Measurements from ENCODE around the gene PIGK. TPM values are rescaled to one million over a fixed set of nuclear protein-coding genes. Genes with fewer than 3 reads are reported as not detected.
"Not testable (repeated sequence)": the region's sequence is repeated elsewhere in the genome, so short reads cannot be mapped to it uniquely, and the experiment has no call there.

PIGK gene
- total RNA-seq, 2 donors from 2014 or later: 5.9 to 9.9 TPM

- no peak overlapping the region for H3K27ac ChIP-seq
- no peak overlapping the region for H3K4me3 ChIP-seq
- intact Hi-C loops (cut with DNase I): no loop called here
- H3K36me3 ChIP-seq (replicated peaks in 1 of 2; ENCODE audit: insufficient read depth in 1 of 2, low read depth in 2 of 2): peaks cover 0 to 2% of the 10 kb centered on the region in 2 donors
- no peaks in the 10 kb centered on the region for H3K4me1 ChIP-seq
- no peaks in the 10 kb centered on the region for H3K27me3 ChIP-seq
- 83 to 87% methylated on average over 5 of the region's 5 CpGs for WGBS, 2 donors
- no peak for ATAC-seq
- TF ChIP-seq, protein P1, sequence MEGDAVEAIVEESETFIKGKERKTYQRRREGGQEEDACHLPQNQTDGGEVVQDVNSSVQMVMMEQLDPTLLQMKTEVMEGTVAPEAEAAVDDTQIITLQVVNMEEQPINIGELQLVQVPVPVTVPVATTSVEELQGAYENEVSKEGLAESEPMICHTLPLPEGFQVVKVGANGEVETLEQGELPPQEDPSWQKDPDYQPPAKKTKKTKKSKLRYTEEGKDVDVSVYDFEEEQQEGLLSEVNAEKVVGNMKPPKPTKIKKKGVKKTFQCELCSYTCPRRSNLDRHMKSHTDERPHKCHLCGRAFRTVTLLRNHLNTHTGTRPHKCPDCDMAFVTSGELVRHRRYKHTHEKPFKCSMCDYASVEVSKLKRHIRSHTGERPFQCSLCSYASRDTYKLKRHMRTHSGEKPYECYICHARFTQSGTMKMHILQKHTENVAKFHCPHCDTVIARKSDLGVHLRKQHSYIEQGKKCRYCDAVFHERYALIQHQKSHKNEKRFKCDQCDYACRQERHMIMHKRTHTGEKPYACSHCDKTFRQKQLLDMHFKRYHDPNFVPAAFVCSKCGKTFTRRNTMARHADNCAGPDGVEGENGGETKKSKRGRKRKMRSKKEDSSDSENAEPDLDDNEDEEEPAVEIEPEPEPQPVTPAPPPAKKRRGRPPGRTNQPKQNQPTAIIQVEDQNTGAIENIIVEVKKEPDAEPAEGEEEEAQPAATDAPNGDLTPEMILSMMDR (IDR thresholded peaks at IDR 0.05): no peak
- no peak for TF ChIP-seq POLR2A (IDR thresholded peaks at IDR 0.05)
- H3K9me3 ChIP-seq: no peaks in the 10 kb centered on the region
- no peak for DNase-seq
These were observed 54.7 kb downstream of the PIGK start for GRCh38 chr1:77164434-77164944.

- ATAC-seq; H3K9me3 ChIP-seq; H3K4me1 ChIP-seq; DNase-seq; H3K36me3 ChIP-seq (replicated peaks in 1 of 2; ENCODE audit: insufficient read depth in 1 of 2, low read depth in 2 of 2); H3K4me3 ChIP-seq; H3K27ac ChIP-seq; H3K27me3 ChIP-seq: not testable (repeated sequence)
- 93 to 94% methylated on average over 3 of the region's 3 CpGs for WGBS, 2 donors
- intact Hi-C loops (cut with DNase I): loop anchor here (10.0 kb wide), 1 partner anchor 375 kb away; no protein-coding TSS in a partner anchor
These were observed 59.5 kb downstream of the PIGK start for GRCh38 chr1:77159706-77160105.

GRCh38 chr1:77156214-77156613 lies 63.0 kb downstream of the PIGK start:
- H3K27me3 ChIP-seq: no peaks in the 10 kb centered on the region
- ATAC-seq (no peak), DNase-seq (no peak)
- H3K27ac ChIP-seq: no peak overlapping the region
- H3K4me3 ChIP-seq: no peak overlapping the region
- no peaks in the 10 kb centered on the region for H3K36me3 ChIP-seq (replicated peaks in 1 of 2; ENCODE audit: insufficient read depth in 1 of 2, low read depth in 2 of 2)
- TF ChIP-seq, protein P1 (IDR thresholded peaks at IDR 0.05): no peak
- no peak for TF ChIP-seq POLR2A (IDR thresholded peaks at IDR 0.05)
- H3K4me1 ChIP-seq: no peaks in the 10 kb centered on the region
- intact Hi-C loops (cut with DNase I): loop anchor here (10.0 kb wide), 1 partner anchor 379 kb away; no protein-coding TSS in a partner anchor
- H3K9me3 ChIP-seq: no peaks in the 10 kb centered on the region

- intact Hi-C loops (cut with DNase I): no loop called here
- Histone ChIP-seq H3K4me3 (no peak overlapping the region), H3K27me3 (no peaks in the 10 kb centered on the region), H3K27ac (no peak overlapping the region), H3K4me1 (no peaks in the 10 kb centered on the region), H3K9me3 (no peaks in the 10 kb centered on the region), H3K36me3 (replicated peaks in 1 of 2; ENCODE audit: insufficient read depth in 1 of 2, low read depth in 2 of 2) (no peaks in the 10 kb centered on the region)
- TF ChIP-seq, protein P1 (IDR thresholded peaks at IDR 0.05): no peak
- no peak for TF ChIP-seq POLR2A (IDR thresholded peaks at IDR 0.05)
- no peak for DNase-seq
- 92 to 93% methylated on average over 5 of the region's 5 CpGs for WGBS, 2 donors
- ATAC-seq: no peak
These were observed 73.0 kb downstream of the PIGK start for GRCh38 chr1:77146270-77146669.

DNA sequence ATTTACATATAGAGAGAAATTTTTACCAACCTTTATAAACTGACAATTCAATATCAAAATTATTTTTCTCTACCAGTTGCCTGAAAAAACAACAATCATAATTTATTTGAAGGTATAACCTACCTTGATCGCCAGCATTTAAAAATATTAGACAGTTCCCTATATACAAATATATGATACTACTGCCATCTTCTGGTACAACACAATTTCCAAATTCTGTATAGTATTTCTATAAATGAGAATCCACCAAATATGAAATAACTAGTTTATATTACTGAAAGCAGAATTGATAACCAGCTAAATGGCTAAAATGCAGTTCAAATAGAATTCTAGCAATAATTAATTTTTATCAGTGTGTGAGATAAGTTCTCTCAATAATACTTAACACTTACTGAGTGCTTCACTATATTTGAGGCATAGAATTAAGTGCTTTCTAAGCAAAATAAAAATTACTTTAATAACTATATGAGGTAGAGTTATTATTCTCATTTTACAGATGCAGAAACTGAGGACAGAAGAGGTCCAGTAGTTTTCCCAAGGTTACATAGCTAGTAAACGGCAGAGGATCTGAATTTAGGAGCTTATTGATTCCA lies 75.6 kb downstream of the PIGK start:
- Histone ChIP-seq H3K4me1 (no peaks in the 10 kb centered on the region), H3K27ac (no peak overlapping the region), H3K36me3 (replicated peaks in 1 of 2; ENCODE audit: insufficient read depth in 1 of 2, low read depth in 2 of 2) (no peaks in the 10 kb centered on the region), H3K27me3 (no peaks in the 10 kb centered on the region), H3K4me3 (no peak overlapping the region), H3K9me3 (no peaks in the 10 kb centered on the region)
- no peak for DNase-seq
- ATAC-seq: no peak
- TF ChIP-seq POLR2A (IDR thresholded peaks at IDR 0.05): no peak
- TF ChIP-seq, protein P1 (IDR thresholded peaks at IDR 0.05): peak in 5 of 7 experiments; percentile 27 to 32 (median 30)
- WGBS, 2 donors: 48 to 53% methylated on average over 2 of the region's 2 CpGs
- intact Hi-C loops (cut with DNase I): no loop called here
